Liver (tissue), 9 donors: ENCODE measurements around the gene KCNK10. TPM values are rescaled to one million over a fixed set of nuclear protein-coding genes. Genes with fewer than 3 reads are reported as not detected.

Source experiments
- DNase-seq: peaks from one replicate; pipeline ENCODE4 v3.0.0-alpha.2; 2017; ENCODE audit warnings: low spot score
- H3K27ac ChIP-seq, 2 donors: one replicate each; pipeline ENCODE4 v1.7.0; 2013; ENCODE audit warnings: inconsistent platforms in 2 of 2, low read length in 2 of 2, control low read depth in 1 of 2, low read depth in 1 of 2, mild to moderate bottlenecking in 1 of 2
- H3K27me3 ChIP-seq, 4 donors: one replicate each; pipeline versions ENCODE4 v1.6.1 to v1.7.0; 2013; ENCODE audit warnings: low read length in 3 of 4, inconsistent platforms in 1 of 4, mild to moderate bottlenecking in 1 of 4, moderate library complexity in 1 of 4; ENCODE audit not compliant: control insufficient read depth in 4 of 4, insufficient read depth in 4 of 4
- H3K36me3 ChIP-seq, 4 donors: one replicate each; pipeline versions ENCODE4 v1.6.1 to v1.7.0; 2013; ENCODE audit warnings: low read length in 3 of 4, mild to moderate bottlenecking in 3 of 4, low read depth in 1 of 4, moderate library complexity in 1 of 4; ENCODE audit not compliant: control insufficient read depth in 4 of 4, insufficient read depth in 3 of 4
- H3K4me1 ChIP-seq, 4 donors: one replicate each; pipeline versions ENCODE4 v1.6.1 to v1.7.0; 2013; ENCODE audit warnings: low read length in 3 of 4, mild to moderate bottlenecking in 3 of 4, moderate library complexity in 1 of 4; ENCODE audit not compliant: control insufficient read depth in 4 of 4, insufficient read depth in 4 of 4
- H3K4me3 ChIP-seq, 3 donors: one replicate each; pipeline versions ENCODE4 v1.6.1 to v1.7.0; 2013; ENCODE audit warnings: low read length in 3 of 3, control low read depth in 1 of 3, low read depth in 1 of 3, mild to moderate bottlenecking in 1 of 3
- H3K9ac ChIP-seq, 2 donors: one replicate each; pipeline ENCODE4 v1.7.0; 2013; ENCODE audit warnings: low read length in 2 of 2, mild to moderate bottlenecking in 2 of 2, moderate library complexity in 2 of 2, control low read depth in 1 of 2, low read depth in 1 of 2
- H3K9me3 ChIP-seq, 4 donors: one replicate each; pipeline versions ENCODE4 v1.6.1 to v1.7.0; 2013; ENCODE audit warnings: low read length in 3 of 4; ENCODE audit not compliant: control insufficient read depth in 4 of 4
- EGR1 ChIP-seq, 2 donors: IDR thresholded peaks; 2 replicates each; pipeline ENCODE4 v1.6.1; 2016 to 2018; ENCODE audit warnings: antibody characterized with exemption in 2 of 2, low read depth in 2 of 2
- FOXA2 ChIP-seq: IDR thresholded peaks from 2 replicates; pipeline ENCODE4 v1.6.1; 2016; ENCODE audit warnings: antibody characterized with exemption
- GABPA ChIP-seq, 2 donors: IDR thresholded peaks in 1 of 2; conservative IDR thresholded peaks in 1 of 2; 2 replicates each; pipeline ENCODE4 v1.6.1; 2016; ENCODE audit warnings: antibody characterized with exemption in 2 of 2, mild to moderate bottlenecking in 1 of 2, moderate library complexity in 1 of 2
- HNF4A ChIP-seq, 2 donors: conservative IDR thresholded peaks; 2 replicates each; pipeline ENCODE4 v1.6.1; 2016; ENCODE audit warnings: antibody characterized with exemption in 2 of 2, mild to moderate bottlenecking in 2 of 2
- HNF4G ChIP-seq: IDR thresholded peaks from 2 replicates; pipeline ENCODE4 v1.6.1; 2016; ENCODE audit warnings: antibody characterized with exemption
- JUND ChIP-seq, 2 donors: IDR thresholded peaks; 2 replicates each; pipeline ENCODE4 v1.6.1; 2016; ENCODE audit warnings: antibody characterized with exemption in 2 of 2
- NR2F2 ChIP-seq: IDR thresholded peaks from 2 replicates; pipeline ENCODE4 v1.6.1; 2016; ENCODE audit warnings: antibody characterized with exemption
- RXRA ChIP-seq, 2 donors: IDR thresholded peaks; 2 replicates each; pipeline ENCODE4 v1.6.1; 2017 to 2018; ENCODE audit warnings: antibody characterized with exemption in 2 of 2, mild to moderate bottlenecking in 1 of 2
- SP1 ChIP-seq: IDR thresholded peaks from 2 replicates; pipeline ENCODE4 v1.6.1; 2018; ENCODE audit warnings: antibody characterized with exemption, mild to moderate bottlenecking
- TAF1 ChIP-seq: conservative IDR thresholded peaks from 2 replicates; pipeline ENCODE4 v1.6.1; 2016; ENCODE audit warnings: antibody characterized with exemption, mild to moderate bottlenecking
- YY1 ChIP-seq: IDR thresholded peaks from 2 replicates; pipeline ENCODE4 v1.6.1; 2016; ENCODE audit warnings: antibody characterized with exemption, mild to moderate bottlenecking
- WGBS: extraction: QIAGEN DNeasy Blood & Tissue Kit; methylation state at CpG from one replicate; pipeline ENCODE4 v1.1.7; 2013; 5-methylcytosine and 5-hydroxymethylcytosine counted together
- polyA plus RNA-seq, 2 donors: library from polyadenylated mRNA; stranded (reverse) in 1 of 2; unstranded in 1 of 2; fragments of 200-250 nt in 1 of 2; fragments of >200 nt in 1 of 2; fragmentation: Nextera tagmentation in 1 of 2; extraction: Ambion mirVana in 1 of 2; gene quantifications; one replicate each; pipeline versions ENCODE4 v1.2.1 to v1.2.3, GENCODE V29; 2013 to 2015
- total RNA-seq, 2 donors: library from RNA; depleted of rRNA; stranded (reverse); fragments of >200 nt; gene quantifications; one replicate each; pipeline ENCODE4 v1.2.3, GENCODE V29; 2014
- TF ChIP-seq, protein P1 (sequence below): IDR thresholded peaks from 2 replicates; pipeline ENCODE4 v1.6.1; 2016; ENCODE audit warnings: antibody characterized with exemption
- TF ChIP-seq, protein P2 (sequence below): IDR thresholded peaks from 2 replicates; pipeline ENCODE4 v1.6.1; 2016; ENCODE audit warnings: antibody characterized with exemption
- TF ChIP-seq, protein P3 (sequence below): fragments of 150-350 bp; IDR thresholded peaks from 2 replicates; pipeline ENCODE4 v1.5.1; 2017; ENCODE audit warnings: improper control_type of control experiment, low read depth, low read length; ENCODE audit not compliant: missing input control
- TF ChIP-seq, protein P4 (sequence below): IDR thresholded peaks from 2 replicates; pipeline ENCODE4 v1.6.1; 2016; ENCODE audit warnings: antibody characterized with exemption, mild to moderate bottlenecking
- donor health status: healthy.
- donor health status: healthy.
- donor health status: healthy.
- donor health status: healthy.
- donor health status: healthy.

KCNK10 gene
- total and polyA plus RNA-seq, 4 donors = 0.05 TPM; not detected in 3

DNA sequence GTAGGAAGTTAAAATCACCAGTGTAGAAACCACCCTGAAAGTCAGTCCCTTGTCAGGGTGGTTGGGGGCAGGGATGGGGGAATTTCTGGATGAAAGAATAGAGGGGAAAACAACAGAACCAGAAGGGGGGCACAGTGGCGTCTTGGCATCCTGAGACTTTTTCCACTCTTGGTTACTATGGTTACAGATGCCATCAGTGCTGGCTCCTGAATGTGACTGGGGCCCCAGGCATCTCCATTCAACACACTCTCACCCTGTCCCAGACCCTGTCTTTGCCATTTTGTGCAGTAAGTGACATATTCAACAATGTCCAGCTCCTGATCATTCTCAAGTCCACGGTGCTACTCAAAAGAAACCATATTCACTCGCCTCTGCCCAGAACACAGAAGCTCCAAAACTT is 11.3 kb downstream of the KCNK10 start:
- Histone ChIP-seq H3K27ac (no peak overlapping the region), H3K4me3 (no peak overlapping the region), H3K9me3 (peaks cover 0 to 3% (median 0%) of the 10 kb centered on the region in 4 donors), H3K27me3 (no peaks in the 10 kb centered on the region), H3K4me1 (no peaks in the 10 kb centered on the region), H3K36me3 (no peaks in the 10 kb centered on the region), H3K9ac (no peak overlapping the region)
- TF ChIP-seq, protein P1, sequence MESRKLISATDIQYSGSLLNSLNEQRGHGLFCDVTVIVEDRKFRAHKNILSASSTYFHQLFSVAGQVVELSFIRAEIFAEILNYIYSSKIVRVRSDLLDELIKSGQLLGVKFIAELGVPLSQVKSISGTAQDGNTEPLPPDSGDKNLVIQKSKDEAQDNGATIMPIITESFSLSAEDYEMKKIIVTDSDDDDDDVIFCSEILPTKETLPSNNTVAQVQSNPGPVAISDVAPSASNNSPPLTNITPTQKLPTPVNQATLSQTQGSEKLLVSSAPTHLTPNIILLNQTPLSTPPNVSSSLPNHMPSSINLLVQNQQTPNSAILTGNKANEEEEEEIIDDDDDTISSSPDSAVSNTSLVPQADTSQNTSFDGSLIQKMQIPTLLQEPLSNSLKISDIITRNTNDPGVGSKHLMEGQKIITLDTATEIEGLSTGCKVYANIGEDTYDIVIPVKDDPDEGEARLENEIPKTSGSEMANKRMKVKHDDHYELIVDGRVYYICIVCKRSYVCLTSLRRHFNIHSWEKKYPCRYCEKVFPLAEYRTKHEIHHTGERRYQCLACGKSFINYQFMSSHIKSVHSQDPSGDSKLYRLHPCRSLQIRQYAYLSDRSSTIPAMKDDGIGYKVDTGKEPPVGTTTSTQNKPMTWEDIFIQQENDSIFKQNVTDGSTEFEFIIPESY = no peak
- no peak for DNase-seq
- 86% methylated on average over 3 of the region's 3 CpGs for WGBS

DNA sequence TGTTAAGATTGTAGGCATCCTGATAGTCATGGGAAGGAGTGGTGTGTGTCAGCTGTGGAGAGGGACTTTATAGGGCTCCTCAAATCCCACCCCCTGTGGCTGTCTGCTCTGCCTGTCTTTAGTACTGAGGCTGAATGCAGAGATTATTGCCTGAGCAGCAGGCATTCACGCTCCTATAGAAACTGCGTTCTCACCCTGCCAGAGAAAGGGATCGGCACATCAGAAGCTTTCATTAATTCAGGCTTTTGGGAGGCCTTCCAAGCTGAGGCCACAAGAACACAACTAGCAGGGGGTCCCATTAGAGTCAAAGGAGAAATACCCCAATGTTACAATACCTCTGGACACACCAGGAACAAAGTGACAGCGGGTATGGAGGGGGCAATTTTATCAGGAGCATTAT is 12.6 kb downstream of the KCNK10 start:
- no peaks in the 10 kb centered on the region for H3K36me3 ChIP-seq
- H3K27me3 ChIP-seq = no peaks in the 10 kb centered on the region
- no peak overlapping the region for H3K9ac ChIP-seq
- no peak overlapping the region for H3K4me3 ChIP-seq
- H3K27ac ChIP-seq = no peak overlapping the region
- no peaks in the 10 kb centered on the region for H3K4me1 ChIP-seq
- TF ChIP-seq JUND (IDR thresholded peaks at IDR 0.05) = no peak
- TF ChIP-seq, protein P1 = no peak
- TF ChIP-seq, protein P2, sequence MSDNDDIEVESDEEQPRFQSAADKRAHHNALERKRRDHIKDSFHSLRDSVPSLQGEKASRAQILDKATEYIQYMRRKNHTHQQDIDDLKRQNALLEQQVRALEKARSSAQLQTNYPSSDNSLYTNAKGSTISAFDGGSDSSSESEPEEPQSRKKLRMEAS = no peak
- TF ChIP-seq SP1 = no peak
- peaks cover 0 to 3% (median 0%) of the 10 kb centered on the region in 4 donors for H3K9me3 ChIP-seq
- DNase-seq = no peak
- WGBS = 84% methylated on average over 4 of the region's 4 CpGs

DNA sequence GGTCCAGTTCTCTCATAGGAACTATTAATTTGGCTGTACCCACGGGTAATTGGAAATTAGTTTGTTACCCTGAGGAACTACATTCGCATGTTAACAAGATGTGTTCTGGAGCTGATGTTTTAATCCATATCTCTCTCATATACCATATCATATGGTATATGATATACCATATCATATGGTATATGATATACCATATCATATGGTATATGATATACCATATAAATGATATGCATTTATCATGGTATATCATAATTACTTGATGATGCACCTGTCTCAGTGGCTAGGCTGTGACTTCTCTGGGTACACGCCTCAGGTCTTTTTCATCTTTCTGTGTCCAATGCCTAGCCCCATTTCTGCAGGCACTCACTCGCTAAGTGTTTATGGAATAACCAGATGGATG is 13.0 kb downstream of the KCNK10 start:
- no peak for TF ChIP-seq FOXA2
- no peak for TF ChIP-seq EGR1 (IDR thresholded peaks at IDR 0.05; ENCODE audit: low read depth in 2 of 2)
- TF ChIP-seq, protein P3, sequence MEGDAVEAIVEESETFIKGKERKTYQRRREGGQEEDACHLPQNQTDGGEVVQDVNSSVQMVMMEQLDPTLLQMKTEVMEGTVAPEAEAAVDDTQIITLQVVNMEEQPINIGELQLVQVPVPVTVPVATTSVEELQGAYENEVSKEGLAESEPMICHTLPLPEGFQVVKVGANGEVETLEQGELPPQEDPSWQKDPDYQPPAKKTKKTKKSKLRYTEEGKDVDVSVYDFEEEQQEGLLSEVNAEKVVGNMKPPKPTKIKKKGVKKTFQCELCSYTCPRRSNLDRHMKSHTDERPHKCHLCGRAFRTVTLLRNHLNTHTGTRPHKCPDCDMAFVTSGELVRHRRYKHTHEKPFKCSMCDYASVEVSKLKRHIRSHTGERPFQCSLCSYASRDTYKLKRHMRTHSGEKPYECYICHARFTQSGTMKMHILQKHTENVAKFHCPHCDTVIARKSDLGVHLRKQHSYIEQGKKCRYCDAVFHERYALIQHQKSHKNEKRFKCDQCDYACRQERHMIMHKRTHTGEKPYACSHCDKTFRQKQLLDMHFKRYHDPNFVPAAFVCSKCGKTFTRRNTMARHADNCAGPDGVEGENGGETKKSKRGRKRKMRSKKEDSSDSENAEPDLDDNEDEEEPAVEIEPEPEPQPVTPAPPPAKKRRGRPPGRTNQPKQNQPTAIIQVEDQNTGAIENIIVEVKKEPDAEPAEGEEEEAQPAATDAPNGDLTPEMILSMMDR = no peak
- no peak for TF ChIP-seq HNF4G
- no peak for TF ChIP-seq NR2F2
- no peak for TF ChIP-seq RXRA (IDR thresholded peaks at IDR 0.05)
- TF ChIP-seq, protein P1 = no peak
- TF ChIP-seq YY1 = no peak
- no peak for TF ChIP-seq TAF1
- no peak for TF ChIP-seq GABPA (IDR thresholded peaks at IDR 0.05 in 1 of 2, conservative IDR thresholded peaks at IDR 0.05 in 1 of 2)
- TF ChIP-seq, protein P2 = no peak
- no peak for TF ChIP-seq SP1
- TF ChIP-seq, protein P4, sequence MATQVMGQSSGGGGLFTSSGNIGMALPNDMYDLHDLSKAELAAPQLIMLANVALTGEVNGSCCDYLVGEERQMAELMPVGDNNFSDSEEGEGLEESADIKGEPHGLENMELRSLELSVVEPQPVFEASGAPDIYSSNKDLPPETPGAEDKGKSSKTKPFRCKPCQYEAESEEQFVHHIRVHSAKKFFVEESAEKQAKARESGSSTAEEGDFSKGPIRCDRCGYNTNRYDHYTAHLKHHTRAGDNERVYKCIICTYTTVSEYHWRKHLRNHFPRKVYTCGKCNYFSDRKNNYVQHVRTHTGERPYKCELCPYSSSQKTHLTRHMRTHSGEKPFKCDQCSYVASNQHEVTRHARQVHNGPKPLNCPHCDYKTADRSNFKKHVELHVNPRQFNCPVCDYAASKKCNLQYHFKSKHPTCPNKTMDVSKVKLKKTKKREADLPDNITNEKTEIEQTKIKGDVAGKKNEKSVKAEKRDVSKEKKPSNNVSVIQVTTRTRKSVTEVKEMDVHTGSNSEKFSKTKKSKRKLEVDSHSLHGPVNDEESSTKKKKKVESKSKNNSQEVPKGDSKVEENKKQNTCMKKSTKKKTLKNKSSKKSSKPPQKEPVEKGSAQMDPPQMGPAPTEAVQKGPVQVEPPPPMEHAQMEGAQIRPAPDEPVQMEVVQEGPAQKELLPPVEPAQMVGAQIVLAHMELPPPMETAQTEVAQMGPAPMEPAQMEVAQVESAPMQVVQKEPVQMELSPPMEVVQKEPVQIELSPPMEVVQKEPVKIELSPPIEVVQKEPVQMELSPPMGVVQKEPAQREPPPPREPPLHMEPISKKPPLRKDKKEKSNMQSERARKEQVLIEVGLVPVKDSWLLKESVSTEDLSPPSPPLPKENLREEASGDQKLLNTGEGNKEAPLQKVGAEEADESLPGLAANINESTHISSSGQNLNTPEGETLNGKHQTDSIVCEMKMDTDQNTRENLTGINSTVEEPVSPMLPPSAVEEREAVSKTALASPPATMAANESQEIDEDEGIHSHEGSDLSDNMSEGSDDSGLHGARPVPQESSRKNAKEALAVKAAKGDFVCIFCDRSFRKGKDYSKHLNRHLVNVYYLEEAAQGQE = no peak
- TF ChIP-seq HNF4A (conservative IDR thresholded peaks at IDR 0.05) = no peak
- no peak for TF ChIP-seq JUND (IDR thresholded peaks at IDR 0.05)
- no peak overlapping the region for H3K9ac ChIP-seq
- H3K27ac ChIP-seq = no peak overlapping the region
- peaks cover 0 to 3% (median 0%) of the 10 kb centered on the region in 4 donors for H3K9me3 ChIP-seq
- no peaks in the 10 kb centered on the region for H3K4me1 ChIP-seq
- DNase-seq = no peak
- no peaks in the 10 kb centered on the region for H3K27me3 ChIP-seq
- H3K36me3 ChIP-seq = no peaks in the 10 kb centered on the region
- WGBS = 92% methylated on average over 4 of the region's 4 CpGs
- no peak overlapping the region for H3K4me3 ChIP-seq
